PFSK-1 (cell line): ENCODE results near the gene RBP7.

Experiments used
- POLR2AphosphoS5 ChIP-seq: IDR thresholded peaks from 2 replicates; pipeline ENCODE4 v1.6.1; 2012; ENCODE audit warnings: low read depth, mild to moderate bottlenecking, control low read depth, low read length, moderate library complexity
- TF ChIP-seq, protein P1 (sequence below), 2 experiments: IDR thresholded peaks; 2 replicates each; pipeline versions ENCODE4 v1.6.1 to v1.8.0; 2011 to 2012; ENCODE audit warnings: low read depth in 2 of 2, low read length in 2 of 2, control low read depth in 1 of 2, inconsistent platforms in 1 of 2, mild to moderate bottlenecking in 1 of 2, moderate library complexity in 1 of 2; ENCODE audit not compliant: insufficient read depth in 1 of 2

DNA sequence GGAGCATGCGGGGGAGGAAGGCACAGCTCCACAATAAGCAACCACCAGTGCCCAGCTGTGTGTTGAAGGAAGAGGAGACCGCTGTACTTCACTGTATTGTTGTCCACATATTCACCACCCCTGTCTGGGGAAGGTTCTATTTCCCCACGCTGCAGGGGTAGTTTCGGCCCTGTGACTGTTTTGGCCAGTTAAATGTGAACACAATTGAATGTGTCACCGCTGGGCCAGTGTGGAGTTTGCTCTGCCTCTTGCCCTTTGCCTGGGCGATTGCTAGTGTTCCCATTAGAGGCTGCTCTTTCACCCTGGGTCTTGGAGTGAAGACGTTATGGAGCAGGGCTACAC lies 68.3 kb downstream of the RBP7 start:
- TF ChIP-seq, protein P1, sequence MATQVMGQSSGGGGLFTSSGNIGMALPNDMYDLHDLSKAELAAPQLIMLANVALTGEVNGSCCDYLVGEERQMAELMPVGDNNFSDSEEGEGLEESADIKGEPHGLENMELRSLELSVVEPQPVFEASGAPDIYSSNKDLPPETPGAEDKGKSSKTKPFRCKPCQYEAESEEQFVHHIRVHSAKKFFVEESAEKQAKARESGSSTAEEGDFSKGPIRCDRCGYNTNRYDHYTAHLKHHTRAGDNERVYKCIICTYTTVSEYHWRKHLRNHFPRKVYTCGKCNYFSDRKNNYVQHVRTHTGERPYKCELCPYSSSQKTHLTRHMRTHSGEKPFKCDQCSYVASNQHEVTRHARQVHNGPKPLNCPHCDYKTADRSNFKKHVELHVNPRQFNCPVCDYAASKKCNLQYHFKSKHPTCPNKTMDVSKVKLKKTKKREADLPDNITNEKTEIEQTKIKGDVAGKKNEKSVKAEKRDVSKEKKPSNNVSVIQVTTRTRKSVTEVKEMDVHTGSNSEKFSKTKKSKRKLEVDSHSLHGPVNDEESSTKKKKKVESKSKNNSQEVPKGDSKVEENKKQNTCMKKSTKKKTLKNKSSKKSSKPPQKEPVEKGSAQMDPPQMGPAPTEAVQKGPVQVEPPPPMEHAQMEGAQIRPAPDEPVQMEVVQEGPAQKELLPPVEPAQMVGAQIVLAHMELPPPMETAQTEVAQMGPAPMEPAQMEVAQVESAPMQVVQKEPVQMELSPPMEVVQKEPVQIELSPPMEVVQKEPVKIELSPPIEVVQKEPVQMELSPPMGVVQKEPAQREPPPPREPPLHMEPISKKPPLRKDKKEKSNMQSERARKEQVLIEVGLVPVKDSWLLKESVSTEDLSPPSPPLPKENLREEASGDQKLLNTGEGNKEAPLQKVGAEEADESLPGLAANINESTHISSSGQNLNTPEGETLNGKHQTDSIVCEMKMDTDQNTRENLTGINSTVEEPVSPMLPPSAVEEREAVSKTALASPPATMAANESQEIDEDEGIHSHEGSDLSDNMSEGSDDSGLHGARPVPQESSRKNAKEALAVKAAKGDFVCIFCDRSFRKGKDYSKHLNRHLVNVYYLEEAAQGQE (IDR thresholded peaks at IDR 0.05; ENCODE audit: insufficient read depth in 1 of 2, low read depth in 2 of 2, low read length in 2 of 2), result no peak
- no peak for TF ChIP-seq POLR2AphosphoS5
